Activated gamma-delta T cell (primary cell): ENCODE measurements around the gene POLR3C.
"Not testable (repeated sequence)": the region's sequence is repeated elsewhere in the genome, so short reads cannot be mapped to it uniquely, and the experiment has no call there.

ENCODE experiments used
- DNase-seq: peaks from one replicate; lab custom pipeline; 2025; lab: John Stamatoyannopoulos, UW

POLR3C gene

DNA sequence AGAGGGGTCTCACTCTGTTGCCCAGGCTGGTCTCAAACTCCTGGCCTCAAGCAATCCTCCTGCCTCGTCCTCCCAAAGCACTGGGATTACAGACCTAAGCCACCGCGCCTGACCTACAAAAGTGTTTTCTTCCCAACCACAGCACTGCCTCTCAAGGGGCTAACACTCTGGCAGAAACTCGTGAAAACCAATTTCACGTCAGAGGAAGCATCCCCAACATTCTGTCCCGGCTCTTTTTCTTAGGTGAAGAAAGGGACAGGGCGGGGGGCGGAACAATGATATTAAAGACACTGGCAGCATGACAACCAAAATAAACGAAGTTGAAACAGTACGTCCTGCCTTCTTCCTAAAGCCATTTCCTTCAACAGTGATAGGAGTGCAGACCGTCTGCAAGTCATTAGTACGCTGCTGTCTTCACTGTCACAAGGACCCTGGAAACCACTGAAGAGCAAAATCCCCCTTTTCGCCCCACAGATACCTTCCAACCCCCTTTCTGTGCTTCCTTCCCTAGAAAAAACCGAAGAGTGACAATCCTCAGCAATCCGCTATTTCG lies 1.1 kb upstream of the POLR3C start:
- not testable (repeated sequence) for DNase-seq

DNA sequence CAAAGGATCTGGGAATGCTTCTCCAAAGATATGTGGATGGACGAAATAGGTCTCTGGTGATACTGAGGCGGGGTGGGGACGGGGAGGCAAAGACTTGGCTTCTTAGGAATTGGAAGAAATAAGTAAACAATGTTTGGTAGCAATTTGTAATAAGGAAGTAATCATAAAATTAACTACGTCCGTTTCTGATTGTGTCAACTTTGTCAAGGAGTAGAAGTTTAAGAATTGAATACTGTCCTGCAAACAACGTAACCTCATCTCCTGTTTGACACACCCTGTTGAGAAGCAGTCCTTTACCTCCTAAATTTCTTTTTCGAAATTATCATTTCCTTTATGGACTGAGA lies 471 bp downstream of the POLR3C start:
- DNase-seq, result no peak

DNA sequence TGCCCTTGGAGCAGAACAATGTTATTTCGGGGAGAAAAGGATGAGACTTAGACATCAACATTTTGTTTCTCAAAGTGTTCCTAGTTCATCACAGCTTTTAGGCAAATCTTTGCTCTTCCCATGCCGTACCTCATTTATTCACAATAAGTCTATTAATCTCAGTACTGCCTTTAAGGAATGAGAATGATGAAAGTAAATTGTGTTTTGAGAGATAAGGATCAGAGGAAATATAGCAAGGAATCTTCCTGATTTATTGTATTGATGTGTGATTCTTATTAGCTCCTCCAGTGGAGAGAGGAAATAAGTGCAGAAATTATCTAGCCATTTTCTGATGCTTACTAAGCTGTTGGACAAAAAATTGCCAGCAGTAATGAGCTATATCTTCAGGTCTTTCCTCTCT lies 2.0 kb downstream of the POLR3C start:
- DNase-seq, result no peak

DNA sequence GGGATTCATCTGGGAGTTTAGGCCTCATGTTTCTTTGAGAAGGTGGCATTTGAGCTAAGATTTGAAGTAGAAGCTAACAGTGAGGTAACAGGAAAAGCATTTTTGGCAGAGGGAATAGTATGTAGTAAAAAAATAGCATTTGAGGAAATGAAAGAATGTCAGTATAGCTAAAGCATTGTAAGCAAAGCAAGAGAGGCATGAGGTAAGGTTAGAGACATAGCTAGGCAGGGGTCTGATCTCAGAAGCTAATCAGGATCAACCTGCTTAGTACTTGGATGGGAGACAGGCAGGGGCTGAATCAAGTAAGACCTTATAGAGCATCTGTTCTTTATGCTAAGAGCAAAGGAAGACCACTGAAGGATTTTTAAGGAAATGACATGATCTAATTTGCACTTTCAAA lies 4.0 kb downstream of the POLR3C start:
- no peak for DNase-seq

DNA sequence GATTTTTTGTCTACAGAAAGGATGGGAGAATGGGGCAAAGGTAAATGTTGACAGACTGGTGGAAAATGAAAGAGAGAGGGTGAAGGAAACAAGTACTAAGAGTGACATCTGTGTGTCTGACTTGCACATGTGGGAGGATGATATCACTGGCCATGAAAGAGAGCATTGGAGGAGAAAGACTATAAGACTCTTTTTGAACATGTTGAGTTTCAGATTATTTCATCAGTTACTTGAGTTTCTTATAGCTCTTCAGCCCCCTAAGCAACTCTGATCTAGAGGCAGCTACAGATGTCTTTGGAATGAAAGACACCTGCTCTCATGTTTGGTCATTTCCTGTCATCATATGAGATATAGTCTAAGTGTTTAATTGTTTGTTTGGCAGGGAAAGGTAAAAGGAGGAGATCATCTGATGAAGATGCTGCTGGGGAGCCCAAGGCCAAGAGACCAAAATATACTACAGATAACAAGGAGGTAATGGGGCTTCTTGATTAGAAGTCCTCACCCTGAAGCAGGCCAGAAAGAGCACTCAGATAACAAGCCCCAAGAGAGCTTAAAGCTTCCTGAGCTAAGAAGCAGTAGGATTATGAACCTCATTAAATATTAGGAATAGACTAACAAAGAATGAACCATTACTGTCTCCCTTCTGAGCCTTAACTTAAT lies 4.5 kb downstream of the POLR3C start:
- DNase-seq, result no peak

DNA sequence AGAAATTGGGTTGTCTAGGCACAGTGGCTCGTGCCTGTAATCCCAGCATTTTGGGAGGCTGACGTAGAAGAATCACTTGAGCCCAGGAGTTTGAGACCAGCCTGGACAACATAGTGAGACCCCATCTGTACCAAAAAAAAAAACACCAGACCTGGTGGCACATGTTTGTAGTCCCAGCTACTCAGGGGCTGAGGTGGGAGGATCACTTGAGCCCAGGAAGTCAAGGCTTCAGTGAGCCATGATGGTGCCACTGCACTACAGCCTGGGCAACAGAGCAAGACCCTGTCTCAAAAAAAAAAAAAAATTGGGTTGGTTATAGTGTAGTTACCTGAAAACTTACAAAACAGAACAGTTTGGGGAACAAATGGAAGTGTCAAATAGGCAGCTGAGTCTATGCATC lies 6.8 kb downstream of the POLR3C start:
- DNase-seq, result not testable (repeated sequence)

DNA sequence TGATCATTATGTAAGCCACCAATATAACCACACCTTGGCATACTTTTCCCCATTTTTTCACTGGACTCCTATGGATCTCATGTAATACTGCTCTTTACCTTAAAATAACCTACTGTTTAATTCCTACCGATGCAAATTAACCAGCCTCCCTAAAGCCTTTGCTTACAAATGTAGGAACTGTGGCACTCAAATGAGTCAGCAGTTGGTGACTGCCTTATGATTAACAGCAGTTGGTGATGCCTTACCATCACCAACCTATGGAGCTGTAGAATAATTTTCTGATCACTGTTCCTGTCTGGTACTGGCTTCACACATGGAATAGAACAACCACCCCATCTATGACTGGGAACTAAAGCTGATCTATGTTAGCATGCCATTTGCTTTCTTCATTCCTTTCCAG lies 13.7 kb downstream of the POLR3C start:
- DNase-seq, result no peak

DNA sequence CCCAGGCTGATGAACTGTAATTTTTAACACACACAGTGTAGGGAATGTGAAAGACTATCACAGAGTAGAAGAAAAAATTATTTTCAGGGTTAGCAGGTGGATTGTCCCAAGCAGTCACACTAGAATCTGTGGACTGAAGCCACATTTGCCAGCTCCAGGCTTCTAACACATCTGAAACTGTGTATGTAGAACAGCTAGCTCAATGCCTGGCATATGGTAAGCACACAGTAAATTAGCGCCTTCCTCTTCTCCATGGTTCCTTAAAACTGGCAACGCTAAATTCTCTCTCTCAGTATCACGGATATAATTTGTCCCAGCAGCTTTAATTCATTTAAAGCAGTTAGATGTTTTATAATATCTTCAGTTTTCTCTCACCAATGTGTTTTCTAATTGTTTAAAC lies 19.0 kb downstream of the POLR3C start:
- DNase-seq, result no peak

DNA sequence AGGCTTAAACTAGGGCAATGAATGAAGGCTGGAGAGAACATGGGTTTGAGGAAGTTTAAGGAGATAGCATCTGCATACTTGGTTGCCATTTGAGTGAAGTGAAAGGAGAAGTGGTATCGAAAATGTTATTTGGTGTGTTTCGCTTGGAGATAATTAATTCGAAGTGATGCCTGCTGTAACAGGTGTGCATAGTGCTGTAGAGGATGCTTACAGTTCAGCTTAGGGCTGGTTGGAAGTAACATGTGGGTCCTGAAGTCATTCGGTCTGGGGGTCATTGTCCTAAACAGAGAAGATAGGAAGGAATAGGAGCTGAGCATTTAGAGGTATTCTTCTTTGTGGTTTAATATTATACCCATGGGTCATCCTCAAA lies 21.1 kb downstream of the POLR3C start:
- no peak for DNase-seq

DNA sequence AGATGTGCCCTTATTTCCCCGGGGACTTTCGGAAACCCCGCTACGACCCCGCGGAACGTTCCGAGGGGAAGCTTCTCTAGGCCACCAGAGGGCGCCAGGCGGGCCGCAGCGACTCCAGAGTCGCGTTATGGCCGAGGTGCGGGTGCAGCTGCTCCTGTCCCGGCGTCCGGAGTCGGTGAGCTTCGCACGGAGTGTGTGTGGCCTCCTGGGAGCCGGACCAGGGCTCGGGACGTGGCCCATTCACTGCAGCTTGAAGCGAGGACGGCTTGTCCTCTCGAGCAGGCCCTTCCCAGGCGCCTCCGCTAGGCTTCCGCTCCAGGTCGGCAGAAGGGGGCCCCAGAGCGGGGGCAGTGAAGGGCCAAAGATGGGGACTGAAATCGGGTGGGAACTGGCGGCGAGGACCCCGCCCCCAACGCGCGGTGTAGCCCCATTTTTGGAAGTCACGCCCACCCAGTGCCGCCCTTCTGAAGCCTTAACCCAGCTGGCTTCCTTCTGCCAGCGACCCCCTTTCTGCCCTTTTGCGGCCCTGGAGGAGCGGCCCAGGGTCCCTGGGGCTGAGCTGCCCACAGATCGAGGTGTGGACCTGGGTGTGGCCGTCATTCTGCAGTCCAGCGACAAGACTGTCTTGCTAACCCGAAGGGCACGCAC lies 21.6 kb downstream of the POLR3C start, which contains the start of gene NUDT17:
Gene NUDT17, plus strand, starts transcription at position 117 of the 648 bp plus-strand sequence. Its CDS starts 11 bp downstream, at position 128.
- peak; percentile 47 for DNase-seq

DNA sequence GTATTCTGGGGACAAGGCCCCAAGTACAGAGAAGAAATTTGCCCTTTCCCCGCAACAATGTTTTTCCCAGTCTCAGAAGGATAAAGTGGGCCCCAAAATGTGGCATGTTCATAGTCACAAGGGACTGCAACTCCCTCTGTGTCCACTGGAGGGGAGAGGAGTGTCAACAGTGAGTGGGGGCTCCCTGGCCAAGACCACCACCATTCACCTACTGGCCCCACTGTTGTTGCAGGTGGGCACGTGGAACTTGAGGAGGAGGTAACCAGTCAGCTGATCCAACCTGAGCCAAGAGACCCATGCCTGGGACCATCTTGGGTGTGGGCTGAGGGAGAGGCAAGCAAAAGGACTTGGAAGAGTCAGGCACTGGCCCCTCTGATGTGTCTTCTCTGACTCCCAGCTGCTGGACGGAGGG lies 22.2 kb downstream of the POLR3C start:
- DNase-seq, result no peak

DNA sequence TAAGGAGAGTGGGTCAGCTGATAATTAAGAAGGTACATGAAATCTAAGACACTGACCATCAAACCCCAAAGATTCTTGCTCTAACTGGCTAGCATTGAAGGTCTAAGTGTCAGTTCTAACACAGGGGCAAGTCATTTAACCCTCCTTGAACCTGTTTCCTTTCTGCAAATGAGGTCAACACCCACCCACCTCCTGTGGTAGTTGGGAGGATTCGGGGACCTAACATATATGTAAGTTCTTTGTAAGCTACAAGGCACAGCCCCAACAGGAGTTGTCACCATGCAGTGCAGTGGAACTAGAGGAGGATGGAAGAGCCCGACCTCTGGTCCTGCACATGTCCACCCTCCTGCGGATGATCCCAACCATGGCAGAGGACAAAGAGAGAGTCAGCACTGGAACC lies 23.8 kb downstream of the POLR3C start:
- no peak for DNase-seq

DNA sequence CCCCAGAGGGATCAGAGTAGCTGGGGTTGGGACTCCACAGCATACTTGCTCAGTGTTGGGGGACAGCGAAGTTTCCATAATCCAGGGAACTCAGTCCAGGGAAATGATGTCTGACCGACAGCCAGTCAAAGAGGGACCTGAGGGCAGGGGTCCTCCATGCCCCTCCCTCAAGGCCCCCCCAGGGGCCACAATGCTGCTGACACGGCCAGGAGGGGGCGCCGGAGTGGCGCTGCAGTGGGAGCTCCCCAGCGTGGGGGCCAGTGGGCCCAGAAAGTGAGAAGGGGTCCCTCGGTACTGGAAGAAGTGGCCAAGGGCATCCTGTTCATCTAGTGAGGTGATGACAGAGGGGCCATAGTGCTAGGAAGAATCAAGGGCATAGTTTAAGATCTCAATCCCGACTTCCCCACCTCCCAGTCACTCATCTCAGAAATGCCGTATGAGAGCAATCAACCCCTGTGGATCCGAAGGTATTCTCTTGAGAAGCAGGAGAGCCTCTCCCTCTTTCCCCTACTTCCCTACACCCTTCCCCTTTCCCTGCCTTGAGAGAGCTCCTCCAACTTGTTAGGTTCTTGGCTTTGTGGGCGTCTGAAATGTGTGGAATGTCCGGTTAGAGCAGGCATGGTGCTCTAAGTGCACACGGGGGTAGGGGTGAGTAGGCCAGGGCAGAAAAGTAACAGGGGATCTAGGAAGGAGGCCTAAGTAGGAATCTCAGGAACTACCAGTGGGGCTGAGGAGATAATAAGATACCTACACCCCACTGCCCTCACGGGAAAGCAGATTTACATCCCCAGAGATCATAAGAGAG lies 25.6 kb downstream of the POLR3C start:
- DNase-seq, result no peak

DNA sequence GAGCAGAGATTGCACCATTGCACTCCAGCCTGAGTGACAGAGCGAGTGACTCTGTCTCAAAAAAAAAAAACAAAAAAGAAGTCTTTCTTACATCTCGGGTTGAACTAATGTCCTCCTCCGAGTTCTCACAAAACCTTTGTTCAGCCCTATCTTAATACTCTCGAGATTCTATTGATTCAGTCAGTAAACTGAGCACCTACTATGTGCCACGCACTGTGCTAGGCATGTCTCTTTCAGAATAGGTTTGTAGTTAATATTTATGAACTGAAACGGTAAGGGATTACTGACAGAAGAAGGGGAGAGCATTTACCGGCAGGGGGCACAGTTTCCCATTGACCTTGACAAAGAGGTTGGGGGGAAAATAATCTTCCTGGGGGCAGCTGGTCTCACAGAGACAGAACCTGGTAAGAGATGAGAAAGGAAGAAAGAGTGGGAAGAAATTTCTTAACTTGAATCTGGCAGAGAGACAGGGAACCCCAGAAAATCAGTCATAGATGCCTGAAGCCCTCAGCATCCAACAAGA lies 31.5 kb downstream of the POLR3C start:
- DNase-seq, result no peak

DNA sequence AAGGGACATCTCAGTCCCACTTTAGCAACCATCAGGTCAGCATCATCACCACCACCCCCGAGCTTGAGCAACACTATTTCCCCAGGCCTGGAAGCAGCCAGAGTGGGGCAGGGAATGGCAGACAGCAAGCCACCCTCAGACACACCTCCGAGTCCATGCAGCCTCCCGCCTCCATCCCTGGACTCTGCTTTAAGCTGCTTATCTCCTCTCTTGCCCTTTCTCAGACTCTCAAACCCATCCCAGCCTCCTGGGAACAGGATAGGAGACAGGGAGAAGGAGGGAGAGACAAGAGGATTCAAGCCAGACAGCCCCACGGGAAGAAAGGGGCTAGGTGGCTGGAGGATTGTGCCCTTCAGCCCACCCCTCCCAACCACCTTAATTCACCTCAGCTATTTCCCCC lies 33.2 kb downstream of the POLR3C start:
- DNase-seq, result no peak

DNA sequence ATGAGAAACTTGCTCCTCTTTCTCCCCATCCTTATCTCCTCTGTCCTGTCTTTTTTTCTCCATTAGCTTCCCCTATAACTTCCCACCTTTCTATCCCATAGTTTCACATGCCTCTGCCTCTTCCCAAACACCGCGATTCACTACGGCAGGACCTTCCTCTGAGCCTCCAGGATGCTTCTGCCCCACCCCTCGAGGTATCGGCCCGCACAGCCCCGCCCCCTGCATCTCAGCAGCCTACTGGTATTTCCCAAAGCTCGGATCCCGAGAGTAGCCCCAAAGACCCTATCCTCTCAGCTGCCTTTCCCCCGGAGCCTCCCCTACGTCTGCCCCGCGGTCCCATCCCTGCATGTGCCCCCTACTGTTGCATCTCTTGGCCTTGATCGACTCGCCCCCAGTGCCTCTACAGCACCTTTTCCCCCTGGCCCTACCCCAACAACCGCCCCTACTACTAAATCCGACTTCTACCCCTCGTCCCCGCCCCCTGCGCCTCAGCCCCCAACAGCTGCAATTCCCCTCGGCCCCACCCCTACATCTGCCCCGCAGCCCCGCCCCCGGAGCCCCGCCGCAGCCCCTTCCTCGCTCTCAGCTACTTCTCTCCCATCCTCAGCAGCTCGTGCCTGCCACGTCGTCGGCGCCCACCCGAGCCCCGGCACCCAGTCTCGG lies 34.4 kb downstream of the POLR3C start:
- peak; percentile 64 for DNase-seq

DNA sequence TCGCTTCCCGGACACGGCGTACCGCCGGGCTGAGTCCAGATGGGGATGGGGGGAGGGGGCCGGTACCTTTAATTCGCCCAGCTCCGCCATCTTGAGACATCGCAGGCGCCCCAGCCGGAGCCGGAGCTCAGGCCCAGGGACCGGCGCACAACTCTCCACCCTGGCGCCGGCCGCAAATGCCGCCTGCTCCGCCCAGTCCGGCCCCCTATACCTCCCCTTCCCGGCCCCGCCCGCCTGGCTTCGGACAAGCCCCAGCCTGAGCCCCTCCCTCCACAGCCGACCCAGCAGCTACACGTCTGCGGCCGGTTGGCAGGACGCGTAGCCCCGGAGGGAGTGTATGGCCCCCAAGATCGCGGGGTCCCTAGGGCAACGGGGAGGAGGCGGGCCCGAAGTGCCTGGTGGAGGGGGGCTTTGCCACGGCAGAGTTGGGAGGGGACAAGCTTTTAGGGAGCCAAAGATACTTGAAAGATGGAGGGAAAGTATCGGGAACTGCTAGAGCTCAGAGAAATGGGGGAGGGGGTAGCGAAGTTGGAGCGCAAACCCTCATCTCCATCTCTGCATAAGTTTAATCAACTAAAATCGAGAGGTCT lies 35.0 kb downstream of the POLR3C start, which contains the start of gene PIAS3:
Gene PIAS3, minus strand, starts transcription at position 181 of the 590 bp plus-strand sequence. Its CDS starts 91 bp downstream, at position 90.
- peak; percentile 71 for DNase-seq

DNA sequence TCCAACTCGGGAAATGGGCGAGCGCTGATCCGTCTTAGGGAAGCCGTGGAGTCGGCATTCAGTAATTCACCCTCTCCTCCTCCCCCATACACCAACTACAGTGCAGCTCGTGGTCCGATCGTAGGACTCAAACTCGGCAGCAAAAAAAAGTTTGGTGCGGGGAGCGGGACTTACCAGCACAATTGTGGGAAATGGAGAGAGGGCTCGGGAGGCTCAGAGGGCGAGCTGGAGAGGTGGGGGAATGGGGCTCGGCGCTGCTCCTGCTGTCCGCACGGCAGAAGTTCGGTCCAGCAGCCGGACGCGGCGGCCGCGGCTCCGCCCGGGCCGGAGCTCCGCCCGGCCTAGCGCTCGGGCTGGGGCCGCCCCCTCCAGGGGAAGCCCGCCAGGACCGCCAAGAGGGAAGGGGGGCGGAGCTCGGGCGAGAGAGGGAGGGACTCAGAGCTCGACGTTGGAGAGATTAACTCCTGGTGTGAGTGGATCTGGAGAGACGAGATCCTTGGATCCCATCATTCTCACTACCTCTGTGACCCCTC lies 35.6 kb downstream of the POLR3C start:
- peak; percentile 59 for DNase-seq

DNA sequence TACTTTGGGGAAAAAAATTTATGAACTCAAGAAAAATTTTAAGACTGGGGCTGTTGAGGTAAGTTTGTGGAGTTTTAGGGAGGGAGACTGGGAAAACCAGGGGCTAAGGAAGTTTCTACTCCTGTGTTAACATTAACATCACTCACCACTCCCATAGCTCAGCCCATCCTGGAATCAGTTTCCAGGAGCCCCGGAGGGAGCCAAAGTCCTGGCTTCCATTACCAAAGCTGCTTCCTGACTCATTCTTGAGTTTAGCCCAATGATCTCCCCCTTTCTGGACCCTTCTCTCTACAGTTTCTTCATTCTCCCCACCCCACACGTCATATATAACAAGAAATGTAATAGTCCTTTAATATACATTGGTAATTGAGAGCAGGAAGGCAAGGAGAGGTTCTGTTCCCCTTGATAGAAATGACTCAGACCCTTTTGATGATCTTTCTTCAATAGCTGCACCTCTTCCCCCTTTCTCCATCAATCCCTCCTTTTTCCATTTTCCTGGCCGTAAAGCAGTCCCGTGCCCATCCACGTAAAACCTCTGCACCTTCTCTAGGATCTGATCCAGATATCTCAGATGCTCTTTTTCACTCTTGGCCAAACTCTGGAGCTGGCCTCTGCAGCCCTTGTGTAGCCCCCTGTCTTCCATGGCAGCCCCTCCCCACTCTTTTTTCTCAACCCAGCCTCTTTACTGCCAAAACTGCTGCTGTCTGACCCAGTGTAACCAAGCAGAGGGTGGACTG lies 39.5 kb downstream of the POLR3C start:
- no peak for DNase-seq

DNA sequence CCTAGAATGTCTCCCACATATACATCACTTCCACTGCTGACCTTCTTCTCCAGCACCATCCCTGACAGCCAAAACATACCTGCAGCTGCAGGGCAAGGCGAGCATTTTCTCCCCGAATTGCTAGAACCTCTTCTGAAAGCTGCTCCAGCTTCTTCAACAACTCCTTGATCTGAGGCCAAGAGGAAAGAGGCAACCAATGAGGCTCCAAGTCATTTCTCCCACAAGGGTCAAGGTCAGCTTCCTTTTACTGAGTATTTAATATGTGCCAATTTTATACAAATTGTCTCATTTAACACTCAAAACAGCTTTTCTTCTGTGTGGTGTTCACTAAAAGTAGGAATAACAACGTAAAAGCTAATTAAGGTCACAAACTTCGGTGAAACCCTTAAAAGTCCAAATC lies 44.2 kb downstream of the POLR3C start:
- DNase-seq, result no peak
